Glutamatergic neuron (in vitro differentiated cells): Measurements from ENCODE around the gene AK8. TPM values are rescaled to one million over a fixed set of nuclear protein-coding genes. Genes with fewer than 3 reads are reported as not detected.

ENCODE experiments used
- DNase-seq: peaks from one replicate; pipeline ENCODE4 v3.0.0; 2022
- H3K27ac Mint-ChIP-seq: one replicate; pipeline ENCODE4 v1.8.0; 2020; ENCODE audit warnings: mild to moderate bottlenecking, mixed read lengths, inconsistent platforms; ENCODE audit not compliant: unreplicated experiment
- H3K27me3 Mint-ChIP-seq: one replicate; pipeline ENCODE4 v1.8.0; 2020; ENCODE audit warnings: mild to moderate bottlenecking, moderate library complexity, mixed read lengths, inconsistent platforms; ENCODE audit not compliant: unreplicated experiment
- H3K36me3 Mint-ChIP-seq: one replicate; pipeline ENCODE4 v1.8.0; 2020; ENCODE audit warnings: mild to moderate bottlenecking, mixed read lengths, inconsistent platforms; ENCODE audit not compliant: unreplicated experiment
- H3K4me1 Mint-ChIP-seq: one replicate; pipeline ENCODE4 v1.8.0; 2020; ENCODE audit warnings: mild to moderate bottlenecking, low read depth, mixed read lengths, inconsistent platforms; ENCODE audit not compliant: unreplicated experiment
- H3K4me3 Mint-ChIP-seq: one replicate; pipeline ENCODE4 v1.8.0; 2020; ENCODE audit warnings: mild to moderate bottlenecking, mixed read lengths, inconsistent platforms; ENCODE audit not compliant: unreplicated experiment
- H3K9me3 Mint-ChIP-seq: one replicate; pipeline ENCODE4 v1.8.0; 2020; ENCODE audit warnings: mild to moderate bottlenecking, moderate library complexity, mixed read lengths, inconsistent platforms; ENCODE audit not compliant: unreplicated experiment
- CTCF ChIP-seq: fragments of 200-600 bp; sonication (generic); IDR thresholded peaks from one replicate; pipeline ENCODE4 v1.5.0; 2021; ENCODE audit not compliant: partially characterized antibody, unreplicated experiment
- total RNA-seq: library from RNA; stranded (reverse); fragmentation: NEBNext Ultra II Directional; extraction: Animal tissue kit (Norgen Biotek cat#: 25700); gene quantifications from one replicate; pipeline ENCODE4 v1.2.1, GENCODE V29; 2021; ENCODE audit not compliant: unreplicated experiment

The AK8 gene
- total RNA-seq, 1 donor from 2014 or later, result 0.44 TPM

- peaks cover 2% of the 10 kb centered on the region for H3K27me3 Mint-ChIP-seq
- no peak for DNase-seq
- TF ChIP-seq CTCF, result no peak
- H3K36me3 Mint-ChIP-seq, result no peaks in the 10 kb centered on the region
- no peak overlapping the region for H3K4me3 Mint-ChIP-seq
- H3K9me3 Mint-ChIP-seq, result peaks cover 2% of the 10 kb centered on the region
- H3K4me1 Mint-ChIP-seq, result peaks cover 3% of the 10 kb centered on the region
- H3K27ac Mint-ChIP-seq, result no peak overlapping the region
These were observed 28.8 kb downstream of the AK8 start for GRCh38 chr9:132849185-132849706.

GRCh38 chr9:132846918-132847515 lies 31.1 kb downstream of the AK8 start:
- no peak overlapping the region for H3K27ac Mint-ChIP-seq
- TF ChIP-seq CTCF, result no peak
- DNase-seq, result no peak
- no peaks in the 10 kb centered on the region for H3K36me3 Mint-ChIP-seq
- peaks cover 2% of the 10 kb centered on the region for H3K9me3 Mint-ChIP-seq
- peaks cover 3% of the 10 kb centered on the region for H3K4me1 Mint-ChIP-seq
- H3K27me3 Mint-ChIP-seq, result no peaks in the 10 kb centered on the region
- H3K4me3 Mint-ChIP-seq, result no peak overlapping the region

GRCh38 chr9:132846109-132846917 lies 31.8 kb downstream of the AK8 start:
- H3K4me1 Mint-ChIP-seq, result peaks cover 3% of the 10 kb centered on the region
- no peaks in the 10 kb centered on the region for H3K27me3 Mint-ChIP-seq
- H3K4me3 Mint-ChIP-seq, result no peak overlapping the region

GRCh38 chr9:132842124-132843044 lies 35.7 kb downstream of the AK8 start:
- Mint-ChIP-seq H3K27ac (no peak overlapping the region), H3K4me1 (peaks cover 15% of the 10 kb centered on the region), H3K4me3 (no peak overlapping the region), H3K27me3 (peaks cover 2% of the 10 kb centered on the region), H3K9me3 (peaks cover 4% of the 10 kb centered on the region), H3K36me3 (no peaks in the 10 kb centered on the region)
- no peak for DNase-seq
- no peak for TF ChIP-seq CTCF

More at GRCh38 chr9:132846109-132846917, 31.8 kb downstream of the AK8 start:
- peaks cover 4% of the 10 kb centered on the region for H3K9me3 Mint-ChIP-seq
- TF ChIP-seq CTCF, result no peak
- H3K27ac Mint-ChIP-seq, result no peak overlapping the region
- no peaks in the 10 kb centered on the region for H3K36me3 Mint-ChIP-seq
- DNase-seq, result no peak
